ENCODE data around the gene LMO3. TPM values are rescaled to one million over a fixed set of nuclear protein-coding genes. Genes with fewer than 3 reads are reported as not detected.

The LMO3 gene
- total RNA-seq, 4 donors from 2014 or later: 132 to 282 (median 197) TPM

GRCh38 chr12:16515666-16516065 is 90.3 kb downstream of the LMO3 start:
- 91 to 95% methylated on average over 3 of the region's 3 CpGs for WGBS, 2 donors
- no peak for DNase-seq
- Histone ChIP-seq H3K9me3 (no peaks in the 10 kb centered on the region), H3K36me3 (no peaks in the 10 kb centered on the region), H3K4me3 (replicated peaks in 1 of 3) (no peak overlapping the region), H3K27ac (no peak overlapping the region), H3K4me1 (no peaks in the 10 kb centered on the region), H3K27me3 (no peaks in the 10 kb centered on the region)
- intact Hi-C loops (cut with DNase I): no loop called here
- TF ChIP-seq POLR2A (IDR thresholded peaks at IDR 0.05) (no peak), CTCF (IDR thresholded peaks at IDR 0.05) (no peak)

GRCh38 chr12:16513231-16513630 is 92.7 kb downstream of the LMO3 start:
- TF ChIP-seq CTCF (IDR thresholded peaks at IDR 0.05) (no peak), POLR2A (IDR thresholded peaks at IDR 0.05) (no peak)
- Histone ChIP-seq H3K4me3 (replicated peaks in 1 of 3) (no peak overlapping the region), H3K4me1 (no peaks in the 10 kb centered on the region), H3K9me3 (no peaks in the 10 kb centered on the region), H3K27me3 (no peaks in the 10 kb centered on the region), H3K27ac (no peak overlapping the region), H3K36me3 (no peaks in the 10 kb centered on the region)
- intact Hi-C loops (cut with DNase I): no loop called here
- no peak for DNase-seq
- 95 to 98% methylated on average over 15 of the region's 15 CpGs for WGBS, 2 donors

GRCh38 chr12:16509411-16509810 is 96.6 kb downstream of the LMO3 start:
- DNase-seq: no peak
- H3K27ac ChIP-seq: no peak overlapping the region
- no peak overlapping the region for H3K4me3 ChIP-seq (replicated peaks in 1 of 3)
- H3K27me3 ChIP-seq: no peaks in the 10 kb centered on the region
- intact Hi-C loops (cut with DNase I): no loop called here
- no peaks in the 10 kb centered on the region for H3K36me3 ChIP-seq
- H3K9me3 ChIP-seq: no peaks in the 10 kb centered on the region
- no peaks in the 10 kb centered on the region for H3K4me1 ChIP-seq
- 76 to 91% methylated on average over 2 of the region's 2 CpGs for WGBS, 2 donors
- TF ChIP-seq CTCF (IDR thresholded peaks at IDR 0.05) (no peak), POLR2A (IDR thresholded peaks at IDR 0.05) (no peak)

GRCh38 chr12:16506394-16506793 is 99.6 kb downstream of the LMO3 start:
- TF ChIP-seq CTCF (IDR thresholded peaks at IDR 0.05) (no peak), POLR2A (IDR thresholded peaks at IDR 0.05) (no peak)
- Histone ChIP-seq H3K27ac (no peak overlapping the region), H3K27me3 (no peaks in the 10 kb centered on the region), H3K9me3 (no peaks in the 10 kb centered on the region), H3K36me3 (no peaks in the 10 kb centered on the region), H3K4me3 (replicated peaks in 1 of 3) (no peak overlapping the region), H3K4me1 (no peaks in the 10 kb centered on the region)
- no peak for DNase-seq
- intact Hi-C loops (cut with DNase I): no loop called here

GRCh38 chr12:16504200-16504599 is 101.8 kb downstream of the LMO3 start:
- 72 to 84% methylated on average over 1 of the region's 1 CpG for WGBS, 2 donors
- intact Hi-C loops (cut with DNase I): no loop called here
- Histone ChIP-seq H3K27me3 (no peaks in the 10 kb centered on the region), H3K9me3 (no peaks in the 10 kb centered on the region), H3K4me3 (replicated peaks in 1 of 3) (no peak overlapping the region), H3K27ac (no peak overlapping the region), H3K36me3 (no peaks in the 10 kb centered on the region), H3K4me1 (no peaks in the 10 kb centered on the region)
- DNase-seq: no peak
- TF ChIP-seq POLR2A (IDR thresholded peaks at IDR 0.05) (no peak), CTCF (IDR thresholded peaks at IDR 0.05) (no peak)
